ENCODE measurements around the gene EIPR1. TPM values are rescaled to one million over a fixed set of nuclear protein-coding genes. Genes with fewer than 3 reads are reported as not detected.
A peak's percentile ranks its signal among the peaks of the same experiment; 100 is the strongest.

The EIPR1 gene
- total RNA-seq, 1 donor, result 23.3 TPM

DNA sequence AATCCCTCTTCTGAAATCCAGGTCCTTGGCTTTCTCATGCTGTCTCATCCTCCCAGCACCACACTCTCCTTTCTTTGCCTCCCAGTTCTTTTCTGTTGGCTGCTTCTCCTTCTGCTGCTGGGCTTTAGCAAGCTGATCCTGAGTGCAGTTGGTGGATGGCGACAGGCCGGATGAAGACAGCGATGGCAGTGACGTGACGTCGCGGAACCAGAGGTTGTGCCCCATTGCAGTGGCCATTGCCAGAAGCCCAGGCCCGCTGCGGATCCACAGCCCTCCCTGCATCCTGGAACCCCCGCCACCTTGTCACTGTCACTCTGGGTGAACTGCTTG is 75.2 kb downstream of the EIPR1 start:
- no peak for DNase-seq (ENCODE audit: low read depth)
- no peak overlapping the region for H3K4me3 ChIP-seq (ENCODE audit: low read depth, low read length)
- no peak for TF ChIP-seq CTCF (IDR thresholded peaks at IDR 0.05; ENCODE audit: insufficient read depth, low read length)

DNA sequence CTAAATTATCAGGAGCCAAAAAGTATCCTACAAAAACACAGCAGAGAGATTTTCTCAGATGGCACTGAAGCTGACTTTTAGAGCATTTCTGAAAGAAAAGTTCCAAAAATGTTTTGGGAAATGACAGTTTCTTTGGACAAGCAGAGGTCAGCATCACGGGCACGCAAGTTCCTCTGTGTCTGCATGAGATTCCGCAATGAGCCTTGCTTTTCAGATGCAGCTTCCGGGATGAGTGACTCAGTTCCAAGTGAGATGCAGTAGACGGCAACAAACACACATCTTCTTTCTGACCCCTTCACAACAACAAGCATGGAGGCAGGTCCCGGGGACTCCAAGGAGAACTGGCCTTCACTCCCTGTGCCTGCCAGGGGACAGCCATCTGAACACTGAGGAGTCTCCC is 76.6 kb downstream of the EIPR1 start:
- no peak overlapping the region for H3K4me3 ChIP-seq (ENCODE audit: low read depth, low read length)
- TF ChIP-seq CTCF (IDR thresholded peaks at IDR 0.05; ENCODE audit: insufficient read depth, low read length), result no peak
- DNase-seq (ENCODE audit: low read depth), result peak; percentile 2

GRCh38 chr2:3300224-3300995 is 77.2 kb downstream of the EIPR1 start:
- no peak overlapping the region for H3K4me3 ChIP-seq (ENCODE audit: low read depth, low read length)
- no peak for TF ChIP-seq CTCF (IDR thresholded peaks at IDR 0.05; ENCODE audit: insufficient read depth, low read length)
- peak; percentile 1 for DNase-seq (ENCODE audit: low read depth)

GRCh38 chr2:3299703-3300102 is 77.9 kb downstream of the EIPR1 start:
- DNase-seq (ENCODE audit: low read depth), result no peak
- no peak for TF ChIP-seq CTCF (IDR thresholded peaks at IDR 0.05; ENCODE audit: insufficient read depth, low read length)
- no peak overlapping the region for H3K4me3 ChIP-seq (ENCODE audit: low read depth, low read length)

- no peak overlapping the region for H3K4me3 ChIP-seq (ENCODE audit: low read depth, low read length)
- TF ChIP-seq CTCF (IDR thresholded peaks at IDR 0.05; ENCODE audit: insufficient read depth, low read length), result no peak
- no peak for DNase-seq (ENCODE audit: low read depth)
Measured at GRCh38 chr2:3299130-3299529, 78.5 kb downstream of the EIPR1 start.

DNA sequence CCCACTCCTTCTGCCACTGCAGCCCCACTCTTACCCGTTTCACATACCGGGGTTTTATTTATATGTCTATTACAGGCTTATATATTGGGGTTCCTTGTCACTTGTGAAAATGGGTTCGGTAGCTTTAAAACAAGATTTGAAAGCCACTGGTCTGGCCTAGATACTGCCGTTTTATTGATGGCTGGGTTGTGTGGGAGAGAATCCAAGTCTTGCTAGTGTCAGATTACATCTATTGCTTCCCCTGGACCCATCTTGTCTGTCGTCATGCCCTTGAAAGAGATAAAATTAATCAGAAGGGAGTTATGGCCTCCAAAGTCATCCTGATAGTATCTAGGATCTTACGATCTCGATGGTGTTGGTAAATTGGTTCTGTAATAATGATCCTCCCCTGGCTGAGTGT is 79.4 kb downstream of the EIPR1 start:
- no peak for TF ChIP-seq CTCF (IDR thresholded peaks at IDR 0.05; ENCODE audit: insufficient read depth, low read length)
- no peak for DNase-seq (ENCODE audit: low read depth)
- no peak overlapping the region for H3K4me3 ChIP-seq (ENCODE audit: low read depth, low read length)

DNA sequence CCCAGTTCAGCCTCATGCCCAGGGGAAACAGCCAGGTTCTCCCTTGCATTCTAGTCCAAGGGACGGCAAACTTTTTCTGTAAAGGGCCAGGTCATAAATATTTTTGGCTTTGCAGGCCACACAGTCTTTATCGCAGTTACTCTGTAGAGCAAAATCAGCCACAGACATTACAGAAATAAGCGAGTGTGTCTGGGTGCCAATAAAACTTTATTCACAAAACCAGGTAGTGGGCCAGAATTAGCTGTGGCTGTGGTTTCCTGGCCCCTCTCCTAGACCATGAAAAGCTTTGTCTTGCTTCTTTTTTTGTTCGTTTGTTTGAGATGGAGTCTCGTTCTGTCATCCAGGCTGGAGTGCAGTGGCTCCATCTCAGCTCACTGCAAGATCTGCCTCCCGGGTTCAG is 80.1 kb downstream of the EIPR1 start:
- no peak overlapping the region for H3K4me3 ChIP-seq (ENCODE audit: low read depth, low read length)
- TF ChIP-seq CTCF (IDR thresholded peaks at IDR 0.05; ENCODE audit: insufficient read depth, low read length), result no peak
- DNase-seq (ENCODE audit: low read depth), result no peak
